ENCODE results near the gene SART3. TPM values are rescaled to one million over a fixed set of nuclear protein-coding genes. Genes with fewer than 3 reads are reported as not detected.

The SART3 gene
- total and polyA plus RNA-seq, 10 of the 15 experiments (the other 5 are each of a cell fraction or from before 2014, with no cell fraction given) = 8.8 to 179 (median 54.9) TPM

- TF ChIP-seq E2F8 (IDR thresholded peaks at IDR 0.05; ENCODE audit: low read depth, partially characterized antibody) = peak; percentile 21
- no peak for TF ChIP-seq SMAD1 (IDR thresholded peaks at IDR 0.05; ENCODE audit: low read depth, partially characterized antibody)
- TF ChIP-seq ASH2L (IDR thresholded peaks at IDR 0.05; ENCODE audit: borderline replicate concordance, low read depth) = no peak
- no peak for TF ChIP-seq HSF1 (IDR thresholded peaks at IDR 0.05; ENCODE audit: low read depth, low read length)
- no peak for TF ChIP-seq ZSCAN29 (IDR thresholded peaks at IDR 0.05)
- TF ChIP-seq STAT3 (IDR thresholded peaks at IDR 0.05; ENCODE audit: low read depth, low read length) = no peak
- TF ChIP-seq PRDM15 (CRISPR knock-in tag; IDR thresholded peaks at IDR 0.05) = no peak
- peak; percentile 56 for TF ChIP-seq RELA (IDR thresholded peaks at IDR 0.05; ENCODE audit: borderline replicate concordance, partially characterized antibody)
- TF ChIP-seq FOXK2 (IDR thresholded peaks at IDR 0.05) = no peak
- TF ChIP-seq TCF7 (IDR thresholded peaks at IDR 0.05; ENCODE audit: borderline replicate concordance) = no peak
- TF ChIP-seq NR2C2 (IDR thresholded peaks at IDR 0.05; ENCODE audit: borderline replicate concordance, control insufficient read depth, insufficient read length, low read depth) = no peak
- TF ChIP-seq EGR1 (IDR thresholded peaks at IDR 0.05; ENCODE audit: borderline replicate concordance in 1 of 2, low read depth in 2 of 2, low read length in 2 of 2) = no peak
- peak; percentile 70; the same call in 1 of the 2 replicates for TF ChIP-seq POLR2AphosphoS2 (IDR thresholded peaks at IDR 0.05; ENCODE audit: low read depth, low read length)
- TF ChIP-seq BCLAF1 (IDR thresholded peaks at IDR 0.05) = no peak
- no peak for TF ChIP-seq WRNIP1 (IDR thresholded peaks at IDR 0.05; ENCODE audit: borderline replicate concordance, low read depth, low read length)
- peak; percentile 83 for TF ChIP-seq ATF7 (IDR thresholded peaks at IDR 0.05; ENCODE audit: low read depth)
- no peak for TF ChIP-seq RB1 (IDR thresholded peaks at IDR 0.05; ENCODE audit: borderline replicate concordance)
Measured at GRCh38 chr12:108572166-108572790, 11.3 kb upstream of the SART3 start (continued).

Data from GM12878 (cell line).